Glutamatergic neuron (in vitro differentiated cells): ENCODE data around the gene CARD19. TPM values are rescaled to one million over a fixed set of nuclear protein-coding genes. Genes with fewer than 3 reads are reported as not detected.
A peak's percentile ranks its signal among the peaks of the same experiment; 100 is the strongest.
"Not testable (repeated sequence)": the region's sequence is repeated elsewhere in the genome, so short reads cannot be mapped to it uniquely, and the experiment has no call there.

Source experiments
- DNase-seq: peaks from one replicate; pipeline ENCODE4 v3.0.0; 2022
- H3K27ac Mint-ChIP-seq: one replicate; pipeline ENCODE4 v1.8.0; 2020; ENCODE audit warnings: mild to moderate bottlenecking, mixed read lengths, inconsistent platforms; ENCODE audit not compliant: unreplicated experiment
- H3K27me3 Mint-ChIP-seq: one replicate; pipeline ENCODE4 v1.8.0; 2020; ENCODE audit warnings: mild to moderate bottlenecking, moderate library complexity, mixed read lengths, inconsistent platforms; ENCODE audit not compliant: unreplicated experiment
- H3K36me3 Mint-ChIP-seq: one replicate; pipeline ENCODE4 v1.8.0; 2020; ENCODE audit warnings: mild to moderate bottlenecking, mixed read lengths, inconsistent platforms; ENCODE audit not compliant: unreplicated experiment
- H3K4me1 Mint-ChIP-seq: one replicate; pipeline ENCODE4 v1.8.0; 2020; ENCODE audit warnings: mild to moderate bottlenecking, low read depth, mixed read lengths, inconsistent platforms; ENCODE audit not compliant: unreplicated experiment
- H3K4me3 Mint-ChIP-seq: one replicate; pipeline ENCODE4 v1.8.0; 2020; ENCODE audit warnings: mild to moderate bottlenecking, mixed read lengths, inconsistent platforms; ENCODE audit not compliant: unreplicated experiment
- H3K9me3 Mint-ChIP-seq: one replicate; pipeline ENCODE4 v1.8.0; 2020; ENCODE audit warnings: mild to moderate bottlenecking, moderate library complexity, mixed read lengths, inconsistent platforms; ENCODE audit not compliant: unreplicated experiment
- total RNA-seq: library from RNA; stranded (reverse); fragmentation: NEBNext Ultra II Directional; extraction: Animal tissue kit (Norgen Biotek cat#: 25700); gene quantifications from one replicate; pipeline ENCODE4 v1.2.1, GENCODE V29; 2021; ENCODE audit not compliant: unreplicated experiment
- TF ChIP-seq, protein P1 (sequence below): fragments of 200-600 bp; sonication (generic); IDR thresholded peaks from one replicate; pipeline ENCODE4 v1.5.0; 2021; ENCODE audit not compliant: partially characterized antibody, unreplicated experiment

CARD19 gene
- total RNA-seq, 1 donor from 2014 or later: 55.8 TPM

DNA sequence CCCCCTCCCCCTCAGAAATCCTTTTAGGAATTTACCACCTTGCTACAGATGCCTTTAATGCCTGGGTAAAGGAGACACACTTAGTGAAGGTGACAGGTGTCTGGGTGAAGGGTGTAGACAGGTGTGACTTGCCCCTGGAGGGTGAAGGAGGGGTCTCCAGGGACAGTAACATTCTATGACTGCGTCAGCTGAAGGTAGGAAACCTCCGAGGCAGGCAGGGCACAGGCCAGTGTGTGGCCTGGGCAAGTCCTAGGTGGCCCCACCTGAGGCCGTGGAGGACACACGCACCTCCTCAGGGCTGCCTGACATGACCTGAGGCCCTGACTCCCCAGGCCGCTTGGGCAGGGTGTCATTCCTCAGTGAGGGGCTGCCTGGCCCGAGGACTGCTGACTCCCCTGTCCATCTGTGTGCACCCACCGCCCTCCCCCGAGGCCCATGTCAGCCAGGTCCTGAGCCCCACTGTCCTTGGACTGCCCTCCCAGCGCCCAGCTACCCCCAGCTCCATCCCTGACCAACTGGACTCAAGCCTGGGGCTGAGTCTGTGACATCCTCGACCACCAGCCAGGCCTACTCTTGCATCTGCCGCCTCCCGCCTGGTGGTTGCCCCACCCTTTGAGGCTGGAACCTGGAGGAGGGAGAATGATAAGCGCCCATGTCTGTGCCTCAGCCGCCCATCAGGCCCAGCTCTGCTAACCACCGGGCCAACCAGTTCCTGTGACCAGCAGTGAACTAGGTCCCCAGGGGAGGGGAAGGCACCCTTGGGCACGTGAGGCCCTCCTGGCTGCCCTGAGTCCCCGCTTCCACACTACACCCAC is 18.4 kb downstream of the CARD19 start:
- Mint-ChIP-seq H3K9me3 (peaks cover 7% of the 10 kb centered on the region), H3K27ac (no peak overlapping the region), H3K4me1 (peaks cover 5% of the 10 kb centered on the region), H3K36me3 (peaks cover 9% of the 10 kb centered on the region), H3K4me3 (no peak overlapping the region), H3K27me3 (peaks cover 6% of the 10 kb centered on the region)
- TF ChIP-seq, protein P1, sequence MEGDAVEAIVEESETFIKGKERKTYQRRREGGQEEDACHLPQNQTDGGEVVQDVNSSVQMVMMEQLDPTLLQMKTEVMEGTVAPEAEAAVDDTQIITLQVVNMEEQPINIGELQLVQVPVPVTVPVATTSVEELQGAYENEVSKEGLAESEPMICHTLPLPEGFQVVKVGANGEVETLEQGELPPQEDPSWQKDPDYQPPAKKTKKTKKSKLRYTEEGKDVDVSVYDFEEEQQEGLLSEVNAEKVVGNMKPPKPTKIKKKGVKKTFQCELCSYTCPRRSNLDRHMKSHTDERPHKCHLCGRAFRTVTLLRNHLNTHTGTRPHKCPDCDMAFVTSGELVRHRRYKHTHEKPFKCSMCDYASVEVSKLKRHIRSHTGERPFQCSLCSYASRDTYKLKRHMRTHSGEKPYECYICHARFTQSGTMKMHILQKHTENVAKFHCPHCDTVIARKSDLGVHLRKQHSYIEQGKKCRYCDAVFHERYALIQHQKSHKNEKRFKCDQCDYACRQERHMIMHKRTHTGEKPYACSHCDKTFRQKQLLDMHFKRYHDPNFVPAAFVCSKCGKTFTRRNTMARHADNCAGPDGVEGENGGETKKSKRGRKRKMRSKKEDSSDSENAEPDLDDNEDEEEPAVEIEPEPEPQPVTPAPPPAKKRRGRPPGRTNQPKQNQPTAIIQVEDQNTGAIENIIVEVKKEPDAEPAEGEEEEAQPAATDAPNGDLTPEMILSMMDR: no peak
- DNase-seq: peak; percentile 17

DNA sequence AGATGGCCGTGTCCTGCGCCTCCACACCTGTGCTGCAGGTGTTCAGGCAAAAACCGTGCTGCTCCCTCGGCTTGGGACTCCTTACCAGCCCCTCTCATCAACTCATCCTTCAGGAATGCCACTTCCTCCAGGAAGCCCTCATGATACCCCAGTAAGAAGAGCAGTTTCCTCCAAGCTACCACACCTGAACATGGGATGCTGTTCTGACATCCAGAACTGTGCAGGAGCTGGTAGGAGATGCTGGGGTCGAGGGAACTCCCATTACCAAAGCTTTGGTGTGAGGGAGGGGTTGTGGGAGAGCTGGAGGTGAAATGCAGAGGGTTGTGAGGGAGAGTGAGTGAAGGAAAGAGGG is 18.9 kb downstream of the CARD19 start:
- Mint-ChIP-seq H3K4me3 (no peak overlapping the region), H3K27ac (peak overlapping the region; percentile 12), H3K36me3 (peaks cover 9% of the 10 kb centered on the region), H3K4me1 (peaks cover 5% of the 10 kb centered on the region), H3K9me3 (peaks cover 7% of the 10 kb centered on the region), H3K27me3 (peaks cover 6% of the 10 kb centered on the region)
- DNase-seq: no peak
- TF ChIP-seq, protein P1: no peak

DNA sequence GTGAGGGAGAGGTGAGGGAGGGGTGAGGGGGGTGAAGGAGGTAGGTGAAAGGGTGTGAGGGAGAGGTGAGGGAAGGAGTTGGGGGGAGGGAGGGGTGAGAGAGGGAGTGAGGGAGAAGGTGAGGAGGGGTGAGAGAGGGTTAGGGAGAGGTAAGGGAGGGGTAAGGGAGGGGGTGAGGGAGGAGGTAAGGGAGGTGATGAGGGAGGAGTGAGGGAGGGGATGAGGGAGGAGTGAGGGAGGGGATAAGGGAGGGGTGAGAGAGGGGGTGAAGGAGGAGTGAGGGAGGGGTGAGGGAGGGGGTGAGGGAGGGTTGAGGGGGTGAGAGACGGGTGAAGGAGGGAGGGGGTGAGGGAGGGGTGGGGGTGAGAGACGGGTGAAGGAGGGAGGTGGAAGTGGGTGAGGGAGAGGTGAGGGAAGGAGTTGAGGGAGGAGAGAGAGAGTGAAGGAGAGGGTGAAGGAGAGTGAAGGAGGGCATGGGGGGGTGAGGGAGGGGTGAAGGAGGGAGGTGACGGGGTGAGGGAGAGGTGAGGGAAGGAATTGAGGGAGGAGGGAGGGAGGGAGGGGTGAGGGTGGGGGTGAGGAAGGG is 19.6 kb downstream of the CARD19 start:
- H3K4me1 Mint-ChIP-seq: peaks cover 5% of the 10 kb centered on the region
- no peak overlapping the region for H3K27ac Mint-ChIP-seq
- H3K9me3 Mint-ChIP-seq: peaks cover 7% of the 10 kb centered on the region
- TF ChIP-seq, protein P1: no peak
- H3K36me3 Mint-ChIP-seq: peaks cover 9% of the 10 kb centered on the region
- H3K4me3 Mint-ChIP-seq: no peak overlapping the region
- DNase-seq: peak; percentile 3
- H3K27me3 Mint-ChIP-seq: peaks cover 6% of the 10 kb centered on the region

GRCh38 chr9:93116072-93116961 is 20.3 kb downstream of the CARD19 start:
- DNase-seq: peak; percentile 18
- Mint-ChIP-seq H3K27me3 (peaks cover 6% of the 10 kb centered on the region), H3K27ac (no peak overlapping the region), H3K4me3 (no peak overlapping the region), H3K36me3 (peaks cover 5% of the 10 kb centered on the region), H3K9me3 (peaks cover 7% of the 10 kb centered on the region), H3K4me1 (peaks cover 2% of the 10 kb centered on the region)
- TF ChIP-seq, protein P1: no peak

DNA sequence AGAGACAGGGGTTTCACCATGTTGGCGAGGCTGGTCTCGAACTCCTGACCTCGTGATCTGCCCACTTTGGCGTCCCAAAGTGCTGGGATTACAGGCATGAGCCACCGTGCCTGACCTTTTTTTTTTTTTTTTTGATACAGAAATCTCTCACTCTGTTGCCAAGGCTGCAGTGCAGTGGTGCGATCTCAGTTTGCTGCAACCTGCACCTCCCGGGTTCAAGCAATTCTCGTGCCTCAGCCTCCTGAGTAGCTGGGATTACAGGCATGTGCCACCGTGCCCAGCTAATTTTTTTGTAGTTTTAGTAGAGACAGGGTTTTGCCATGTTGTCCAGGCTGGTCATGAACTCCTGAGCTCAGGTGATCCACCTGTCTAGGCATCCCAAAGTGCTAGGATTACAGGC is 21.5 kb downstream of the CARD19 start:
- H3K27ac Mint-ChIP-seq, DNase-seq, H3K4me3 Mint-ChIP-seq, H3K36me3 Mint-ChIP-seq, H3K9me3 Mint-ChIP-seq, H3K27me3 Mint-ChIP-seq, H3K4me1 Mint-ChIP-seq: not testable (repeated sequence)
